ENCODE measurements around the gene GDF3.

The GDF3 gene

DNA sequence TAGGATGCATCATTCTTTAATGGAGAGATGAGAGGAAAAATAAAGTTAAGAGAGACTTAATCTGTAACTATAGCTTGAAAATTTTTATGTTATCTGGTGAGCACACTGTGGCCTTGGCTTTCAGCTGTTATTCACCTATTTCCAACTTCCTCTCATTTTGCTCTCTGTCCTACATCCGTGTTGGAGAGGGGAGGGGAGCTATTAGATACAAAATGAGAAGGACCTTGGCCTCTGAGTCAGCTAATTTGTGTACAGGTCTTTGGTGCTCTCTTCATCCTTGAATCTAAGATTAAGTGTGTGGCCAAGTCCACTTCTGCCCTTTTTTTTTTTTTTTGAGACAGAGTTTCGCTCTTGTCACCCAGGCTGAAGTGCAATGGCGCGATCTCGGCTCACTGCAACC is 29.0 kb downstream of the GDF3 start:
- no peak for DNase-seq

DNA sequence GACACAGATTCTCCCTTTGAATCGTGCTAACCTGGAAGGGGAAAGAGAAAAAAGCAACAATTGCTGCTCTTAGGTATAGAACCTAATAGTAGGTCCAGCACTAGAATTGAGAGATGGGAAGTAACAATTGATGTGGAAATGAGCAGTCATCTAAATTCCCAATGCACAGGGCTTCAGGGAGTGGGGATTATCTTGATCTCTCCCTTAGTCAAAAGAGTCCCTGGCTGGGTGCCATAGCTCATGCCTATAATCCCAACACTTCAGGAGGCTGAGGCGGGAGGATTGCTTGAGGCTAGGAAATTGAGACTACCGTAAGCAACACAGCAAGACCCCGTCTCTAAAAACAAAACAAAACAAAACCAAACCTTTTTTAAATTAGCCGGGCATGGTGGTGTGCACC is 33.8 kb downstream of the GDF3 start:
- DNase-seq: no peak

DNA sequence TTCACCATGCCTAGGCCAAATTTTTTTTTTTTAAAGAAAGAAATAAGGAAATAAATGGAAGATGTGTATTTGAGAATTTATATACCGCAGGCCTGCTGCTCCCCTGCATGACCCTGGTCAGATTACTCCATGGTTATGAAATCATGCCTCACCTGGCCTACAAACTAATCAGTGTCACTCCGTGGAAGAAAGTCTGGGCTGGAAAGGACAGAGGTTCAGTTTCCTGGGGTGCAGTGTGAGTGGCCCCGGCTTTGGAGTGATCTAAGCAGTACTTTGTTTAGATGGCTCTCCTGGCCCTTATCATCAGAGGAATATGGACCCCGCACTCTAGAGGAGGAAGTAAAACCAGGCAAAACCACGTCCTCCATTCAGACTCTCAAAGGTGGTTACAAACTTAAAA is 39.5 kb downstream of the GDF3 start:
- DNase-seq: no peak

DNA sequence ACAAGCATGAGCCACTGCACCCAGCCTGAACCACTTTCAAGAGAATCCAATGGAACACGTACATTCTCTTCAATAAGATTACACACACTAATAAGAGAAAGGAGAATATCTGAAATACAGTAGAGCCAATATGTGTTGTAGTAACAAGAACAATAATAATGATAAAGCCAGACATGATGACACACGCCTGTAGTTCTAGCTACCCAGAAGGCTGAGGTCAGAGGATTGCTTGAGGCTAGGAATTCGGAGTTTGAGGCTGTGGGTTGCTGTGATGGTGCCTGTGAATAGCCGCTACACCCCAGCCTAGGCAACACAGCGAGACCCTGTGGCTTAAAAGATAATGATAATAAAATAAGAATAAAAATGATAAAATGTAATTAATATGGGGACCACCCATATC is 45.5 kb downstream of the GDF3 start:
- DNase-seq: no peak

DNA sequence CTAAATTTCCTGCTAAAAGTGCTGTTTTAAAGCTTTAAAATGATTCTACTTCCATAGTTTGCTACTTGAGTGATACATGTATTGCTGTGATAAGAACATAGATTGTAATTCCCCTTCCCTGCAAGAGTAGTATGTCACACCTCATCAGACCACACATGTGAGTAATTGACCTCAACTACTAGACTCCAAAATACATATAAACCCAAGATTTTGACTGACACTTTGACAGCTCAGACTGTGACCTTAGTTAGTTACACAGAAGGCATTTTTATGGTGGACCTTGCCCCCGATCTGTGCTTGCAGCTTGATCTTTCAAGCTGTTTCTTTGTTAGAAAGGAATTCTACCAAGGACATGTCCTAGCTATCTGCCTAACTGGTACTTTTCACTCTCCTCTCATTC is 48.5 kb downstream of the GDF3 start:
- DNase-seq: no peak

DNA sequence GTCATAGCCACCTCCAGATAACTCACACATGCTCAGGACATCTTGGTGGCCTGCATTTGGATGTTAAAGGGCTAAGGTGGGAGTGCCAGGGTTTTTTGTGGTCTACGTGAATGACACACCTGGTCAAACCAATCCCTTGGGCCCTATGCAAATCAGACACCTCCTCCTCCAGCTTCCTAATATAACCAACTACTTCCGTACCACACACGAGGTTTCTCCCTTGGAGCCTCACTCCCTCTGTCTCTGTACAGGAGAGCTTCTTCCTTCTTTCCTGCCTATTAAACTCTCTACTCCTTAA is 49.4 kb downstream of the GDF3 start:
- DNase-seq: no peak

DNA sequence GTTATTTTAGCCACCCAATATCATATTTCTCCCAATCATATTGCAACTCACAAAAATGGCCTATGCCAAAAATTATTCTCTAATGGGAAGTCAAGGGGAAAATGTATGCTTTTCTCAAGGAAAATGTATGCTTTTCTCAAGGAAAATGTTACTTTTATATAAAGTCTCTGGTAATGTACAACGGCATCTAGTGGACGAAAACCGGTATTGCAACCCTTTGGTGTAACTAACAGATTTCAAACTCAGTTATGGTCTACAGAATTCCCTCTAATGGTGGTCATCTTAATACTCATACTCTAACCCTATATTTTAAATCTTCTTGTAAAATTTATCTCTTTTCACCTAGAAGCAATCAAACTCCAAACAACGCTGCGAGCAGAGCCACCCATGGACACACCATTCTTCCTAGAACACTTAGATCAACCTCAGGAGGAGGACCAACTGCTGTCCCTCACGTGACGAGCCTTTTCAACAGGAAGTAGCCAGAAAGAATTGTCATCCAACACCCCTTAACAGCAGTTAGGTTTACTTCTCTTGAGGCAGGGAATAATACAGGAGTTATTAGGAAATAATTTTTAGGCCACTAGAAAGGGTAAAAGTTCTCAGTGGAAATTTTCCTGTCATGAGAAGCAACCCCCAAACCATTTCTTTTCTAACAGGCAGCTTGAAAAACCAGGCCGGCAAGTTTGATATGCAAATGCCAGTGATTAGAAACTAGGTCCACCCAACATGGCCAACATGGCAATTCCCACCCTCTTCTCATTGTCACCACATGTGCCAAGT is 50.0 kb downstream of the GDF3 start:
- peak; percentile 57 for DNase-seq

DNA sequence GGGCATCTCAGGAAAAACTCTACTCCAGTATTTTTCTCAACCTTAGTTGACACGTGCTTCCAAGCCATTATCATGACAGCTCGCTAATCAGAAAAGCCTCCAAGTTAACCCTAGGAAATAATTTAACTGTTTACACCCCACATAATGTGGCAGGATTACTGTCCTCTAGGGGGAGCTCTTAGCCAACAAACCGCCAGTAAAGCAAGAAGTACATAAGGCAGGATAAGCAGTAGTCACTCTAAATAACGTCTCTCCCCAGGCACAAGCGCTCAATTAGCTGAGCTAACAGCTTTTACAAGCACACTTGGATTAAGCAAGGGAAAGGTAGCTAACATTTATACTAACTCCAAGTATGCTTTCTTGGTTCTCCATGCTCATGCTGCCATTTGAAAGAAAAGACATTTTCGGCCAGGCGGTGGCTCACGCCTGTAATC is 52.7 kb downstream of the GDF3 start:
- DNase-seq: peak; percentile 39

DNA sequence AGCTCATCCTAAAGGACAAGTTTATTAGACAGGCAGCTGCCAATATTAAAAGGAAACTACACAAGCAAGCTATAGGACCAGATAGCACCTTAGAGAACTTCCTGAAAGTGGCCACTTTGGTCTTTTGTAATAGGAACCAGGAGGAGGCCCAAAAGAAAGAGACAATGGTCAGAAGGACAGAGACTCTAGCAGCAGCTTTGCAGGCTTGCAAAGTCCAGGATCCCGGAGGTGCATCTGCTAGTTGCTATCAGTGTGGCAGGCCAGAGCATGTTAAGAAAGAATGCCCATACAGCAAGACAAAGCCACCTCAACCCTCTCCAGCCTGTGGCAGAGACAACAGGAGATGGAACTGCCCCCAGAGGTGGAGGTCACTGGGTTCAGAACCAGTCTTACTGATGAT is 53.3 kb downstream of the GDF3 start:
- no peak for DNase-seq

DNA sequence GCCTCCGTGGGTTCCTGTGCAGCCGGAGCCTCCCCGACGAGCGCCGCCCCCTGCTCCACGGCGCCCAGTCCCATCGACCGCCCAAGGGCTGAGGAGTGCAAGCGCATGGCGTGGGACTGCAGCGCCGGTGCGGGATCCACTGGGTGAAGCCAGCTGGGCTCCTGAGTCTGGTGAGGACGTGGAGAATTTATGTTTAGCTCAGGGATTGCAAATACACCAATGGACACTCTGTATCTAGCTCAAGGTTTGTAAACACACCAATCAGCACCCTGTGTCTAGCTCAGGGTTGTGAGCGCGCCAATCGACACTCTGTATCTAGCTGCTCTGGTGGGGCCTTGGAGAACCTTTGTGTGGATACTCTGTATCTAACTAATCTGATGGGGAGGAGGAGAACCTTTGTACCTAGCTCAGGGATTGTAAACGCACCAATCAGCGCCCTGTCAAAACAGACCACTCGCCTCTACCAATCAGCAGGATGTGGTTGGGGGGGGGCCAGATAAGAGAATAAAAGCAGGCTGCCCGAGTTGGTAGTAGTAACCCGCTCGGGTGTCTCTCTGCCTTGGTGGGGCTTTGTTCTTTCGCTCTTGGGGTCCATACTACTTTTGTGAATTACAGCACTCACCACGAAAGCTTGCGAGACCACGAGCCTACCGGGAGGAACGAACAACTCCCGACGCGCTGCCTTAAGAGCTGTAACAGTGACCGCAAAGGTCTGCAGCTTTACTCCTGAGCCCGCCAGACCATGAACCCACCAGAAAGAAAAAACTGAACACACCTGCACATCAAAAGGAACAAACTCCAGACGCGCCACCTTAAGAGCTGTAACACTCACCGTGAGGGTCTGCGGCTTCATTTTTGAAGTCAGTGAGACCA is 55.2 kb downstream of the GDF3 start:
- peak; percentile 82 for DNase-seq
